Activated T-cell treated with anti-CD3 and anti-CD28 coated beads, Interleukin-2, amount 50 U/mL, for 24 hours (primary cell): ENCODE results near the gene RAD51B.

Experiments used
- DNase-seq: peaks from one replicate; pipeline ENCODE4 v3.0.0-alpha.2; 2020
- H3K27ac Mint-ChIP-seq: 2 replicates; pipeline ENCODE4 v1.8.0; 2020; ENCODE audit warnings: mild to moderate bottlenecking, mixed read lengths
- H3K27me3 Mint-ChIP-seq: 2 replicates; pipeline ENCODE4 v1.8.0; 2020; ENCODE audit warnings: mixed read lengths
- H3K36me3 Mint-ChIP-seq: 2 replicates; pipeline ENCODE4 v1.8.0; 2020; ENCODE audit warnings: low read depth, mixed read lengths
- H3K4me1 Mint-ChIP-seq: 2 replicates; pipeline ENCODE4 v1.8.0; 2020; ENCODE audit warnings: low read depth, mixed read lengths
- H3K4me3 Mint-ChIP-seq: 2 replicates; pipeline ENCODE4 v1.8.0; 2020; ENCODE audit warnings: mild to moderate bottlenecking, moderate library complexity, mixed read lengths
- H3K9me3 Mint-ChIP-seq: 2 replicates; pipeline ENCODE4 v1.8.0; 2020; ENCODE audit warnings: mixed read lengths

Gene RAD51B

DNA sequence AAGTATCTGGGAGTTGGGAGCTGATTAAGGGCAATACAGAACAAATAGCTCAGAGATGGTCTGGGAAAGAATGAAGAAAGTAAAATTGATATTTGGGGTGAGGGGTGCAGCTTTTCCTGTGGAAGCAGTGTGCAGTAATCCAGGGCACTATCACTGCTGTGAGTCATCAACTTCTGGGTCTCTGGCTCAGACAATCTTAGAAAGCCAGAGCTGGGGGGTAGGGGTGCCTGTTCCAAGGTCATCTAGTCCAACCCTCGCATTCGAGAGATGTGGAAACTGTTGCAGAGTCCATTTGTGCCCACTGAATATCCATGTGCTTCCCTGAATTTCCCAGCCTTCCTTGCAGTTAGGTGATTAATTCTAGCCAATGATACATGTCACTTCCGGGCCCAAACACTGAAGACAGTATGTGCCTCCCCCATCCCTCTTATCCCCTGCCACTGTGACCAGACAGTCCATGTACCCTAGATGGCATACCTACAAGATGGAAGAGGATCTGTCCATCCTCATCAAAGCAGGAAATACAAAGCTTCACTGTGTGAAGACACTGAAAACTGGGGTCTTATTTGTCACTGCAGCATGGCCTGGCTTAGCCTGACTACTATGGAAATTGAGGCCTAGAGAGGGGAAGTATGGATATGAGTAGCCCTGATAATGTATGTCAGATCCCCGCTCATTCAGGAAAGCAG is 921.4 kb downstream of the RAD51B start:
- Mint-ChIP-seq H3K9me3 (peaks cover 4% of the 10 kb centered on the region), H3K36me3 (no peaks in the 10 kb centered on the region), H3K4me3 (no peak overlapping the region), H3K4me1 (peaks cover 13% of the 10 kb centered on the region), H3K27me3 (no peaks in the 10 kb centered on the region), H3K27ac (no peak overlapping the region)
- DNase-seq: no peak

DNA sequence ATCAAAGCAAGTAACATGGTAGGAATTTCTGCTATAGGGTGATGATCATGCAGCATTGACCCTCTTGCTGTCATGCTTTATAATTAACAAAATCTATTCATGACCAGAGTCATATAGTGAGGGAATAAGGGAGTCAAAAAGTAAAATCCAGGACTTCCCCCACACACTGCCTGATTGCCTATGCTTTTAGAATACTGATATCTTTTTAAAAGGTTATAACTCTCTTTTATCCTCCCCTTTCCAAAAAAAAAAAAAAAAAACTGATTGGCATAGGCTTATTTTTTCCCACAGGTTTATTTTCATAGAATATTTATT is 921.9 kb downstream of the RAD51B start:
- Mint-ChIP-seq H3K36me3 (no peaks in the 10 kb centered on the region), H3K4me3 (no peak overlapping the region), H3K4me1 (peaks cover 9% of the 10 kb centered on the region), H3K27ac (no peak overlapping the region), H3K9me3 (peaks cover 4% of the 10 kb centered on the region), H3K27me3 (no peaks in the 10 kb centered on the region)
- DNase-seq: no peak

DNA sequence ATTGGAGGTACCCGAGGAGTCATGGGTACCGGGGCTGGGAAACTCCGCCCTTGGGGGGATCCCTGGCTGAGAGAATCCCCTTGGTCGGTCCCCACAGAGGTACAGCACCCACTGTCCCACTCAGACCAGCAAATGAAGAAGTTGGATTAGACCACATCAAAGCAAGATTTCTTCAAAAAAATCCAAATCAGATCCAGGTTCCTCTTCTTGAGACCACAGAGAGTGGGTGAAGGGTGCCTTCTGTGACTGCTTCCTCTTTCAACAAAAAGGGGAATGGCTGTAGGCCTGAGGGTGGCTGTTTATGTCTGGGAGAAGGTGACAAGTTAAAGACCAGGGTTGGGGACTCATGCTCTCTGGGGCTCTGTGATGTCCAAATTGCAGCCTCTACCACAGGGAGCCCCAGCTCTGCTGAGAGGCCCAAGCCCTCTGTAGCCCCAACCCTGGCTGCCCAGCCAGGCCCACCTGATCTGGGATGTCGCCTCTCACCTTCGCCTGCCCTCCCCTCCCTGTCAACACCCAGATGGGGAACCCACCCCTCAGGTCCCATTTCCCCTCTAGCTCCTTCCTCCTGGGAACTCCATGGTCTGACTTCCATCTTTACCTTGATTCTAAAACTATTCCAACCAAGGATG is 922.4 kb downstream of the RAD51B start:
- Mint-ChIP-seq H3K4me3 (no peak overlapping the region), H3K27ac (no peak overlapping the region), H3K4me1 (peaks cover 8% of the 10 kb centered on the region), H3K27me3 (no peaks in the 10 kb centered on the region), H3K36me3 (no peaks in the 10 kb centered on the region), H3K9me3 (peaks cover 4% of the 10 kb centered on the region)
- no peak for DNase-seq

DNA sequence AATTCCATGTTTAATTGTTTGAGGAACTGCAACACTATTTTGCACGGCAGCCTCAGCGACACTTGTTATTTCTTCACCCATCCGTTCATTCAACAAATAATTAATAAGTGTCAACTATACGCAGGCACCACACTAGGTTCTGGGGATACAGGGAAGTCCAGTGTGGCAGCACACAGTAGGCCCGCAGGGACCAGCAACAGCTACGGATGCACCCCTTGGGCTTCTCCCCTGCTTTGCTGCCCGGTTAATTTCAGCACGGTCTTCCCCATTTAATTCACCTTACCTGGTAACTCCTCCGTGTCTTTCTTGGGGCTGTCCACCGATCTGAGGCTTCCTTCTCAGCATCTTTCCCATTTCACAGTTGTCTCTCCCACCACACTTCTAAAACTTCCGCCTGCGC is 925.0 kb downstream of the RAD51B start:
- H3K36me3 Mint-ChIP-seq: no peaks in the 10 kb centered on the region
- no peaks in the 10 kb centered on the region for H3K27me3 Mint-ChIP-seq
- H3K4me3 Mint-ChIP-seq: no peak overlapping the region
- H3K27ac Mint-ChIP-seq: no peak overlapping the region
- no peak for DNase-seq
- peaks cover 4% of the 10 kb centered on the region for H3K9me3 Mint-ChIP-seq
- H3K4me1 Mint-ChIP-seq: peaks cover 10% of the 10 kb centered on the region

DNA sequence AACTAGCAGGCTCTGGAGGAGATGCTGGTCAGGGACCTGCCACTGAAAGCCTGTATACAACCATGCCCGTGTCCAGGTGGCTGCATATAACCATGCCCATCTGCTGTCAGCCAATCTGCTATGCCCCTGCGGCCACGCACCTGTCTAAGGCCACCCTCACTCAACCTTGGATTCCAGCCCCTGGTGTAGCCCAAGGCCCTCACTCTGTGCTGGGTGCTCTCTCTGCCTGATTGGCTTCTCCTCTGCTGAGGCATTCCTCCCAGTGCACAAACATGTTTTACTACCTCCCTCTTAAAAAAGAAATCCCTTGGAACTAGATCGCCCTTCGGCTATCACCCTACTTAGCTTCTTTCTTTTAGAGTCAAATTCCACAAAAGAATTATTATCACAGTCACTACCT is 927.8 kb downstream of the RAD51B start:
- no peak for DNase-seq
- H3K9me3 Mint-ChIP-seq: no peaks in the 10 kb centered on the region
- no peak overlapping the region for H3K27ac Mint-ChIP-seq
- peaks cover 9% of the 10 kb centered on the region for H3K4me1 Mint-ChIP-seq
- H3K4me3 Mint-ChIP-seq: no peak overlapping the region
- H3K36me3 Mint-ChIP-seq: no peaks in the 10 kb centered on the region
- H3K27me3 Mint-ChIP-seq: no peaks in the 10 kb centered on the region

DNA sequence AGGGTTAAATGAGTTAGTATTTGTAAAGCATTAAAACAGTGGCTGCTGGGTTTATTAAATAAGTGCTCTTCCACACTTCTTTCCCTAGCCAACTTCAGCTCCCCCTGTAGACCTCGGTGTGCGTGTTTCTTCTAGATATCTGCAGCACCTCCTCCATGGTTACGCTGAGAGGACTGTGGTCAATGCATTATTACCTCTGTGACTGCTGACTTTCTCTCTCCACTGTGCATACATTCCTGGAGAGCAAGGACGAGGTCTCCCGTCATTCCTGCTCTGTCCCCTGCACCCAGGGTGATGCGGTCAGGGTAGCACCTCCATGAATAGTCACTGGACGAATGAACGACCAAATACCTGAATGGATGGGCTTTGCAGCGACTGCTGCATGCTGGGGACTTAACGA is 928.7 kb downstream of the RAD51B start:
- DNase-seq: no peak
- no peaks in the 10 kb centered on the region for H3K36me3 Mint-ChIP-seq
- H3K4me1 Mint-ChIP-seq: peaks cover 9% of the 10 kb centered on the region
- H3K4me3 Mint-ChIP-seq: no peak overlapping the region
- H3K27me3 Mint-ChIP-seq: no peaks in the 10 kb centered on the region
- no peaks in the 10 kb centered on the region for H3K9me3 Mint-ChIP-seq
- no peak overlapping the region for H3K27ac Mint-ChIP-seq

DNA sequence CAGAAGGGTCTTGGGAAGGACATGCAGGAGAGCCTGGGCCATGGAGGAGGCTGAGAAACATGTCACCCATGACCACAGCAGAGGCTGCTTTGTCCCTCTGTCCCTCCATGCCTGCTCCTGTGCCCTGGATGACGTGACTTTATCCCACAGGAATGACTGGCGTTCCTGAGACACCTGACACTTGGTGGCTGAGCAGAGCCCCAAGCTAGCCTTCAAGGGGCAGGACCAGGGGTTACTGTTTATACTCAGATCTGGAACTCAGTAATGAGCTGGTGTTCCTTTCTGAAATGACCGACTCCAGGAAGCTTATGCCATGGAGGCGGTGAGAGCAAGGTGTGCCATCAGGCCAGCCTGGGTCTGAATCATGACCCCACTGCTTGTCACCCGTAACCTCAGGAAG is 929.1 kb downstream of the RAD51B start:
- H3K4me3 Mint-ChIP-seq: no peak overlapping the region
- no peaks in the 10 kb centered on the region for H3K27me3 Mint-ChIP-seq
- no peaks in the 10 kb centered on the region for H3K9me3 Mint-ChIP-seq
- H3K27ac Mint-ChIP-seq: no peak overlapping the region
- no peak for DNase-seq
- H3K4me1 Mint-ChIP-seq: peaks cover 9% of the 10 kb centered on the region
- H3K36me3 Mint-ChIP-seq: no peaks in the 10 kb centered on the region

DNA sequence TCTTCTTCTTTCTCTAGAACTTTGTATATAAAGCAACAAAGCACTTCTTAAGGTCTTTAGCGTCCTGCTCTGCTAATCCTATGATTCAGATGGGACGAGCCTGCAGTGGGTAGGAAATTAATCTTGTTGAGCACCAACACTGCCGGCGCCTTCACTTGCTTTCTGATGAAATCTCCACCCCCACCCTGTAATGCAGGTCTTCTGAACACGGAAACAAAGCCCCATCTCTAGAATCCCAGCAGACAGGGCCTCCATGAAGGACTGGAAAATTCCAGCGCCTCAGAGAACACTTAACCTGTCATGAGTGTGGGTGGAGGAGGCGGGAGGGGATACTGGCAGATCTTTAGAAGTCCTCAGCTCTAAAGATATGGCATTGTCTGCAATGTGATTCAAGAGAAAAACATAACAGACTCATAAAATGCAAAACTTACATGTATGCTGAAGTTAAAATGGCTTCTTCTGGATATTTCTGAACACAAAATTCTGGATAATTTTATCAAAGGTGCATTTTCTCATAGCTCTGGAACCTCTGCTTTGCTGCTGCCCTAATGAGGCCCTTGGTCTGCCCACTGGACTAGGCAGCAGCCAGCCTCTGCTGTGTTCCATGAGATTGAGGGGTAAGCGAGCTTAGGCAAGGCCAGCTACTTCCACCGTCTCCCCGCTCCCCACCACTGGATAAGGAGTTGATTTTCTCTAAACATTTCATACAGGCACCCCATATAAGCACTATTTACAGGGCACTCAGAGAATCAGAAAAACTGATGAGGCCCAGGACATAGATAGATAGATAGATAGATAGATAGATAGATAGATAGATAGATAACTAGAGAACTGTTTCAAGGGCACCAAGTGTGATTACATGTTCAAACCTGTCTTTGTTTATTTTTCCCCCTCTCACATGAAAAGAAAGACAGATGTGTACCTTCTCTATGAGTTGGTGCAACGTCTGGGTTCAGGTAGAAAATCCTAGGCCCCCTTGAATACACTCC is 930.2 kb downstream of the RAD51B start:
- H3K27me3 Mint-ChIP-seq: no peaks in the 10 kb centered on the region
- no peak for DNase-seq
- H3K4me1 Mint-ChIP-seq: peaks cover 9% of the 10 kb centered on the region
- H3K9me3 Mint-ChIP-seq: no peaks in the 10 kb centered on the region
- no peaks in the 10 kb centered on the region for H3K36me3 Mint-ChIP-seq
- no peak overlapping the region for H3K4me3 Mint-ChIP-seq
- no peak overlapping the region for H3K27ac Mint-ChIP-seq

DNA sequence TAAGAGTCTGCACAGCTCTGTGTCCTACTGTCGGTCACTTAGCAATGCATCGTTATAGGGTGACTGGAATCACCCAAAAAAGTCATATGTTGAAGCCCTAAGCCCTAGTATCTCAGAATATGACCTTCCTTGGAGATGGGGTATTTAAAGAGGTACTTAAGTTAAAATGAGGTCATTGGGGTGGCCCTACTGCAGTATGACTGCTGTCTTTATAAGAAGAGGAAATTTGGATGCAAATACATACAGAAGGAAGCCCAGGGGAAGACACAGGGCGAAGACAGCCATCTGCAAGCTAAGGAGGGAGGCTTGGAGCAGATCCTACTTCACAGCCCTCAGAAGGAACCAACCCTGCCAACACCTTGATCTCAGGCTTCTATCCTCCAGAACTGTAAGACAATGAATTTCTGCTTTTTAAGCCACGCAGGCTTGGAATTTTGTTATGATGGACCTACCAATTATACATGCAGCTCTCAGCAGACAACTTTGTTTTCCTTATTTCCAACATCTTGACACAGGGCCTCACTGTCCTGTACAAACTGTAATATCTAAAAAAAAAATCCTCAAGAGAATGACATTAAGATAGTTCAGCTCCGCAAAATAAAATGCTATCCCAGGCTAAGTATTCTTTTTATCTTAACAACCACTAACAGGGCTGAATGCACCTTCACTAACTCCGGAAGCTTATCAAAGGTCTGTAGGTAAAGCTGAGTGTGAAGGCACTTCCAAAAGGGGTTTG is 932.9 kb downstream of the RAD51B start:
- no peaks in the 10 kb centered on the region for H3K9me3 Mint-ChIP-seq
- H3K36me3 Mint-ChIP-seq: no peaks in the 10 kb centered on the region
- H3K27ac Mint-ChIP-seq: no peak overlapping the region
- H3K27me3 Mint-ChIP-seq: no peaks in the 10 kb centered on the region
- H3K4me3 Mint-ChIP-seq: no peak overlapping the region
- H3K4me1 Mint-ChIP-seq: peaks cover 18% of the 10 kb centered on the region
- DNase-seq: no peak

DNA sequence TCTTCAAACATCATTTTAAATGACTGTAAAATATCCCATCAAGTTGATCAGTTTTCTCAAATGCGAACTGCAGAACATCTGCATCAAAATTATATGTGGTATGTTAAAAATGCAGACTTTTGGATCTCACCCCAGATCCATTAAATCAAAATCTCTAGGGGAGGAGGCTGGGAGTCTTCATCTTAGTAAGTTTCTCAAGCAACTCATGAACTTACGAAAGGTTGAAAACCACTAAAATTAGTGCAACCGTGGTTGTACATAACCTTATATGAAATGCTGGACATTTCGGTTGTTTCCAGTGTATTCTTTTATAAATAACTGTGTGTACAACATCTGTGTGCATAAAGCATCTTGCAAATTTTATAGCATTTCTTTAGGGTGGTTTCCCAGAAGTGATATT is 934.1 kb downstream of the RAD51B start:
- H3K9me3 Mint-ChIP-seq: no peaks in the 10 kb centered on the region
- DNase-seq: no peak
- no peak overlapping the region for H3K27ac Mint-ChIP-seq
- H3K27me3 Mint-ChIP-seq: no peaks in the 10 kb centered on the region
- H3K4me3 Mint-ChIP-seq: no peak overlapping the region
- H3K4me1 Mint-ChIP-seq: peaks cover 23% of the 10 kb centered on the region
- no peaks in the 10 kb centered on the region for H3K36me3 Mint-ChIP-seq

DNA sequence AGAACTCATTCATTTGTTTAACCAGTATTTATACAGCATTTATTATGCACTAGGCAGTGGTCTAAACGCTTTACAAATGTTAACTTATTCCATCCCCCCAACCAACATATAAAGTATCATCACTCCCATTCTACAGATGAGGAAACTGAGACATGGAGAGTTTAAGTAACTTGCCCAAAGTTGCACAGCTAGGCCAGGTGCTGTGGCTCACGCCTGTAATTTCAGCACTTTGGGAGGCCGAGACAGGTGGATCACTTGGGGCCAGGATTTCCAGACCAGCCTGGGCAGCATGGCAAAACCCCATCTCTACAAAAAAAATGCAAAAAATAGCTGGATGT is 935.4 kb downstream of the RAD51B start:
- Mint-ChIP-seq H3K27me3 (no peaks in the 10 kb centered on the region), H3K4me3 (no peak overlapping the region), H3K27ac (no peak overlapping the region), H3K4me1 (peaks cover 18% of the 10 kb centered on the region), H3K36me3 (no peaks in the 10 kb centered on the region), H3K9me3 (no peaks in the 10 kb centered on the region)
- DNase-seq: no peak

DNA sequence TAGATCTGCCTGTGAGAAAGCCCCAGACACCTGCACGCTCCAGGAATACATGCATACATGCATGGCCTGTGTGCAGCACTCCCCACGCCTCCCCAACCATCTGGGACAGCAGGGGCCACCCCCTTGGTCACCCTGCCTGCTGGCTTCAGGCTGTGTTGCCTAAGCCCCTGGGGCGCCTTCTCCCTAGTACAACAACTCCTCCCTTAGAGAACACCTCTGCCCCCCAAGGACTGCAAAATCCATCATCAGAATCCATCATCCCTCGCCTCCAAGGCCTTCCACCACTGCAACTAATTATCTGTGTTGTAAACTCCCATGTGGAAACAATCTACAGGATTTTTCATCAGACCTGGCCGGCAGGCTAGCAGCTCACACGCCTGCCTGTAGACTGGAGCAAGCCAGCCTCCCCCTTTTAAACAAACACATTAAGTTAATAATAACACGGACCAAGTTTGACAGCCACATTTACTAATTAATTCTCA is 936.5 kb downstream of the RAD51B start:
- no peaks in the 10 kb centered on the region for H3K9me3 Mint-ChIP-seq
- H3K27ac Mint-ChIP-seq: no peak overlapping the region
- no peak for DNase-seq
- H3K4me3 Mint-ChIP-seq: no peak overlapping the region
- H3K36me3 Mint-ChIP-seq: no peaks in the 10 kb centered on the region
- H3K27me3 Mint-ChIP-seq: no peaks in the 10 kb centered on the region
- peaks cover 19% of the 10 kb centered on the region for H3K4me1 Mint-ChIP-seq

DNA sequence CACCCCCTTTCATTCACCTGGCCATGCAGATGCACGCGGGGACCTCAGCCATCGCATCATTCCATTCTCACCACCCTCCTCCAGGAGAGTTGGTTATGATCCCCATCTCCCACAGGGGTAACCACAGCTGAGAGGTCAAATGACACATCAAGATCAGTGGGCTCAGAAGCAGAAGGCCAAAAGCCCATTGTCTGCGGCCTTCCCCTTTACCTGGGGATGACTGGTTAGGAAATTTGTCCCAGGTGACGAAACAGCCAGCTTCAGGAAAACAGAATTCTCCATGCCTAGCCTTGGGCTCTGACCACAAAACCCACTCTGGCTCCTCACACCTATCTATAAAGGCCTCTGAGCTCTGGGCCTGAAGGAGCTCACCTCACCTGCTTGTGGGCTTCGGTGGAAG is 937.2 kb downstream of the RAD51B start:
- peaks cover 19% of the 10 kb centered on the region for H3K4me1 Mint-ChIP-seq
- H3K4me3 Mint-ChIP-seq: no peak overlapping the region
- H3K36me3 Mint-ChIP-seq: no peaks in the 10 kb centered on the region
- no peak for DNase-seq
- H3K27me3 Mint-ChIP-seq: no peaks in the 10 kb centered on the region
- H3K27ac Mint-ChIP-seq: no peak overlapping the region
- H3K9me3 Mint-ChIP-seq: no peaks in the 10 kb centered on the region

DNA sequence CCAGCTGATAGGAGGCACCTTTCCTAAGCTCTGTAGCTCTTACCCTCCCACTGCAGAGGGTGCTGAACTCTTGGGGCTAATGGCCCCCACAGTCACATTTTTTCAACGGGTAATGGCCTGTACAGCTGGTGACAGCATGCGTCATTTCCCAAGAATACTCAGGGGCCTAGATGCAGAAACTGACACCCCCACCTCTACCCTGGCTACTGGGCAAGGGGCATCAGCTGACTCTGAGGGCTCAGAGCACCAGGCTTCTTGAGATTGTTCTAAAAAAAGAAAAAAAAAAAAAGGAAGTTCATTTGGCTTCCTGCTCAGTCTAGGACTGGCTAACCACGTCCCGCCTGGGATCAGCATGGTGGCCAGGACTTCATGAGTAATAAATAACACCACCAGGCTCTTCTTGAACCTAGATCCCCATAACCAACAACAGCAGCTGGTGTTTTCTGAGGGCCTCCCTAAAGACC is 938.1 kb downstream of the RAD51B start:
- Mint-ChIP-seq H3K27ac (no peak overlapping the region), H3K9me3 (no peaks in the 10 kb centered on the region), H3K36me3 (no peaks in the 10 kb centered on the region), H3K27me3 (no peaks in the 10 kb centered on the region), H3K4me3 (no peak overlapping the region), H3K4me1 (peaks cover 19% of the 10 kb centered on the region)
- no peak for DNase-seq
